Measurements from ENCODE around the gene GNE. TPM values are rescaled to one million over a fixed set of nuclear protein-coding genes. Genes with fewer than 3 reads are reported as not detected.
"Not testable (repeated sequence)": the region's sequence is repeated elsewhere in the genome, so short reads cannot be mapped to it uniquely, and the experiment has no call there.

Gene GNE
- total and polyA plus RNA-seq, 2 of the 8 experiments (the other 6 are each of a cell fraction or from before 2014, with no cell fraction given): 5.1 to 11.1 TPM

GRCh38 chr9:36239205-36239604, 19.0 kb downstream of the GNE start:
- POLR2A ChIA-PET (ENCODE audit: partially characterized antibody); H3K9ac ChIP-seq (replicated peaks in 1 of 4; ENCODE audit: extremely low read depth in 1 of 4, low read depth in 3 of 4, low read length in 3 of 4); FAIRE-seq: not testable (repeated sequence)

More at GRCh38 chr9:36239205-36239604, 19.0 kb downstream of the GNE start:
- H3K4me1 ChIP-seq (replicated peaks in 1 of 4; ENCODE audit: control insufficient read depth in 3 of 4, insufficient read depth in 4 of 4, low read length in 3 of 4); H2BK15ac ChIP-seq (ENCODE audit: low read length); H3K27me3 ChIP-seq (replicated peaks in 1 of 4; ENCODE audit: control insufficient read depth in 3 of 4, extremely low read depth in 1 of 4, insufficient read depth in 3 of 4, low read length in 3 of 4); H3K79me1 ChIP-seq (ENCODE audit: low read depth, low read length); H2BK5ac ChIP-seq (ENCODE audit: low read depth, low read length); H3K9me3 ChIP-seq (ENCODE audit: insufficient read depth in 2 of 2, low read depth in 1 of 2, low read length in 1 of 2); H3K56ac ChIP-seq (replicated peaks; ENCODE audit: insufficient read length, low read depth, low read length); H3K4me2 ChIP-seq (ENCODE audit: insufficient read depth in 1 of 2, low read depth in 2 of 2, low read length in 2 of 2); H3K14ac ChIP-seq (ENCODE audit: insufficient read length); H3K79me2 ChIP-seq (ENCODE audit: control insufficient read depth in 1 of 2, insufficient read depth in 2 of 2, low read length in 2 of 2); H3K4me3 ChIP-seq (ENCODE audit: extremely low read depth in 1 of 4, insufficient read depth in 2 of 4, low read depth in 3 of 4, low read length in 4 of 4); DNase-seq (ENCODE audit: low read depth in 1 of 2, low spot score in 2 of 2); H4K20me1 ChIP-seq (replicated peaks in 1 of 2; ENCODE audit: control insufficient read depth in 1 of 2, insufficient read depth in 2 of 2, low read length in 2 of 2); H4K5ac ChIP-seq (ENCODE audit: insufficient read length, low read depth, low read length); H3K23me2 ChIP-seq (ENCODE audit: low read depth, low read length); H3K36me3 ChIP-seq (ENCODE audit: control insufficient read depth in 2 of 4, insufficient read depth in 4 of 4, low read length in 3 of 4); H2AFZ ChIP-seq (ENCODE audit: low read length); H2BK20ac ChIP-seq (ENCODE audit: low read length); H2AK5ac ChIP-seq (ENCODE audit: low read depth, low read length); H3K27ac ChIP-seq (ENCODE audit: low read depth, low read length); H3K4ac ChIP-seq (replicated peaks; ENCODE audit: insufficient read length, low read depth, low read length); H2BK12ac ChIP-seq (ENCODE audit: low read depth, low read length); H3K18ac ChIP-seq (ENCODE audit: extremely low read depth, low read length); H3K23ac ChIP-seq (ENCODE audit: insufficient read length); H2BK120ac ChIP-seq (replicated peaks; ENCODE audit: low read depth, low read length); H4K91ac ChIP-seq (replicated peaks; ENCODE audit: insufficient read length, low read length); H4K8ac ChIP-seq (ENCODE audit: extremely low read depth, insufficient read depth, low read length): not testable (repeated sequence)
- 99% methylated on average over 7 of the region's 7 CpGs; no CpG with 5 or more reads in 1 of the 2 experiments for WGBS, 2 experiments (ENCODE audit: extremely low coverage in 1 of 2, insufficient coverage in 1 of 2, insufficient read length in 1 of 2, insufficient replicate concordance in 2 of 2, low coverage in 1 of 2, low lambda C conversion rate in 2 of 2, missing lambda C conversion rate in 1 of 2)
- CTCF ChIA-PET (ENCODE audit: partially characterized antibody): interaction anchor here (0.6 to 1.1 kb wide), 2 partner anchors 89 to 322 kb away, joined by 3 to 4 read pairs; no protein-coding TSS in a partner anchor

All from H1 (cell line).